GM20000 (cell line): ENCODE data around the gene PHLDB2.

Source experiments
- DNase-seq: peaks from one replicate; pipeline ENCODE4 v3.0.0; 2012; ENCODE audit warnings: low spot score
- CTCF ChIP-seq: IDR thresholded peaks from 2 replicates; pipeline ENCODE4 v1.5.1; 2012; ENCODE audit warnings: mild to moderate bottlenecking, control low read depth; ENCODE audit errors: extremely low read depth, missing control alignments

PHLDB2 gene

DNA sequence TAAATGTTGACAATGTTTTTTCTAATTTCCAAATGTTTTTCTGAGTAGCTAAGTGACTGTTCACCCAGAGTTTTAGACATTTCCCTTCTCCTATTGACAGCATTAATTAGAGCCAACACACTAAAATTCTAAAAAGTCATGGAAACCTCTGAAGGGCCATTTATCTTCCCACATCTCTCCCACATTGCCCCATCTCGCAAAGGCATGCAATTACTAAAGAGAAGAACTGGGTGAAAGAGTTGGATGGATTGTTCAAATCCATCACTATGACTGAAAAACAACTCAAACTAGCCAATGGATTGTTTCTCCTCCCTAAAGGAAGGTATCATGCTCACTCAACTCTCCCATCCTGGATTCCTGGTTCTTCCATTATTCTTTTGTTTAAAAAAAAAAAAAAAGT is 30.0 kb upstream of the PHLDB2 start:
- TF ChIP-seq CTCF = no peak
- no peak for DNase-seq

- DNase-seq = no peak
- TF ChIP-seq CTCF = no peak
These were observed 27.2 kb upstream of the PHLDB2 start for GRCh38 chr3:111831840-111832239.

DNA sequence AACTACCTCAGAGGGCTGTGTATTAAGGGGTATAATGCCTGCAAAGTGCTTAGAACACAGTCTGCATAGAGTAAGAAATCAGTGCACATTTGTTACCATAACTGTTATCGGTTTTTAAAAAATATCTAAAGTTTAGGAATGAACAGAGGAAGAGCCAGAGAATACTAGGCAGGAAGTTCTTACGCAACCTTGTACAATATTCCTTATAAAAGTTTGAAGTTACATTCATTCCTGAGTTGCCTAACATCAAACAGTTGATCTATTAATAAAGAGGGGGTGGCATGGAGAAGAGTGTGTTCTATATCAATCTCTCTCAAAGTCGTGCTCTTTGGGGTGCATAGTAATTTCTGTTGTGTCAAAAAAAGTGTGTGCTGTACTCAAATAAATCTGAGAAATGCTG is 22.0 kb upstream of the PHLDB2 start:
- TF ChIP-seq CTCF = no peak
- DNase-seq = no peak

GRCh38 chr3:111838133-111838532 is 20.9 kb upstream of the PHLDB2 start:
- no peak for TF ChIP-seq CTCF
- no peak for DNase-seq

GRCh38 chr3:111846039-111846438 is 13.0 kb upstream of the PHLDB2 start:
- no peak for DNase-seq
- no peak for TF ChIP-seq CTCF

DNA sequence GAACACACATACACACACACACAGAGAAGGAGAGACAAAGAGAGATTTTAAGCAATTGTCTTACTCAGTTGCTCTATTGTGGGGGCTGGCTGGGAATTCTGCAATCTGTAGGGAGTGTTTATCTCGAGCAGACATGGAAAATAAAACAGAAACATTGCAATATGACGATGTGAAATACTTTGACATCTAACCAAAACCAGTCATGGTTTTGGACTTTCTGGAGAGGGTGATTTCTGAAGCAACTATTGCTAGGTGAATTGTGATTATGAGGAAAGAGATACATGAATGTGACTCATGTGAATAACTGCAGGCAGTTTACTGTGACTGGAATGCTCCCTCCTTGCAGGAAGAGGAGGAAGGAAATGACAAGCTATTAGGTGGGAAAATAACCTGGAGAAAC is 12.3 kb upstream of the PHLDB2 start:
- TF ChIP-seq CTCF = no peak
- no peak for DNase-seq

- no peak for TF ChIP-seq CTCF
- no peak for DNase-seq
These were observed 10.8 kb upstream of the PHLDB2 start for GRCh38 chr3:111848283-111848682.
